Stimulated activated CD4-positive, alpha-beta T cell treated with anti-CD3 and anti-CD28 coated beads, TNF-alpha, amount 100 ng/mL, for 48 hours (primary cell): ENCODE results near the gene GPC6.

Experiments used
- DNase-seq, 3 donors: peaks; one replicate each; pipeline ENCODE4 v3.0.0-alpha.2; 2020; ENCODE audit warnings: low read depth in 3 of 3

GPC6 gene

GRCh38 chr13:94033830-94034642 lies 807.4 kb downstream of the GPC6 start:
- DNase-seq: no peak

- DNase-seq: no peak
These were observed 823.4 kb downstream of the GPC6 start for GRCh38 chr13:94050039-94050438.

DNA sequence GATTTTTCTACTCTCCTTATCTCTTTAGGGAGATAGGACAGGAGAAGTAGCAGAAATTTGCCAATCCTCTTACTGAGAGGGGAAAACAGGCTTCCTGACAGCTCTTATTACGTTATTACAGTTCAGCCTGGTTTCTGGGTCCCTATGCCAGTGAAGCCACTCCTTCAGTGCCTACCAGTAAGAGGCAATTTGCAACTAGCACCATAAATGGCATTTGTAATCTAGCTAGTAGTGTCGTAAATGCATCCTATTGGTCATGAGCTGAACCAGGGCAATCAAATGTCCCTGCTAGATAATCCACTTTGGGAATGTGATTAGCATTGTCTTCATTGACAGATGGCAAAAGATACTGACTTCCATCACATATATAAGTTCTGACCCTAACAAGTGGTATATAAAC lies 824.1 kb downstream of the GPC6 start:
- no peak for DNase-seq

- DNase-seq: no peak
These were observed 827.5 kb downstream of the GPC6 start for GRCh38 chr13:94053986-94054593.

GRCh38 chr13:94056362-94056990 lies 829.9 kb downstream of the GPC6 start:
- no peak for DNase-seq

- no peak for DNase-seq
These were observed 831.1 kb downstream of the GPC6 start for GRCh38 chr13:94057618-94058186.

DNA sequence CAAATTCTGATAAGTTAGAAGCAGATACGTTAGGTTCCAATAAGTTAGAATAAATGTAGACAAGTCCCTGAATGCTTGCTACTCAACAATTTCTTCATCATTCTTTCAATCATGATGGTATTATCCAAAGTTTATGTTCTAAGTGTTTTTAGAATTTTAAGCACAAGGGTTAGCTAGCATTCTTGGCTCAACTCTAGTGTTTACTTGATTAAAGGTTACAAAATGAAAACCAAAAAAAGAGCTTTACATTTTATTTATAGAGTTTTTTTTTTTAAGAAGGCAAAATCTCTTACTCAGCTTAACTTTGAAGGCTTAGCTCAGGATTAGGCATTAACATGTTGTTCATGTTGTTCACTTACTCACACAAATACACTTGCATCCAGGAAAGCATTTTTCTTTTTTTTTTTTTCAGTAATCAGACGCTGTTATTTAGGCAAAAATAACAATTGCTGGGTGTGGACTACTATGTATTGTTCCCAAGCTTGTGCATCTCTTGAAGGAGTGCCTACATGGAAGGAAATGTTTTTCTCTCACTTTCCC lies 832.3 kb downstream of the GPC6 start:
- no peak for DNase-seq

DNA sequence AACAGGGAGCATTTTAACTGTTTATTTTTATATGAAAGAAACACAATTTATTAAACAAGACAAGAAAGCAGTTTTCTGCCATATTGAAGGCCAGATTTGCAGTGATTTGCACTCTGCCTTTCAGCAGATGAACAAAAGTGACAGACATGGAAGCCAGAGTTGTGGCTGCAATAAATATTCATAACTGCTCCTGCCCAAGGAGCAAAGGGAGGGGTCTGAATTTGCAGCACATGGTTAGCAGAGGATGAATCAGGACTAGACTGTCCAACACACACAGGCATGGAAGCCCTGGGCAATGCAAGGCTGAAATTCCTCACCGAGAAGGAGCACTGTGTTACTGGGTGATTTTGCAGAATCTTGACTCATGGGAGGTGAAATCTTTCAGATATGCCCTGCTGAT lies 834.7 kb downstream of the GPC6 start:
- DNase-seq: no peak

DNA sequence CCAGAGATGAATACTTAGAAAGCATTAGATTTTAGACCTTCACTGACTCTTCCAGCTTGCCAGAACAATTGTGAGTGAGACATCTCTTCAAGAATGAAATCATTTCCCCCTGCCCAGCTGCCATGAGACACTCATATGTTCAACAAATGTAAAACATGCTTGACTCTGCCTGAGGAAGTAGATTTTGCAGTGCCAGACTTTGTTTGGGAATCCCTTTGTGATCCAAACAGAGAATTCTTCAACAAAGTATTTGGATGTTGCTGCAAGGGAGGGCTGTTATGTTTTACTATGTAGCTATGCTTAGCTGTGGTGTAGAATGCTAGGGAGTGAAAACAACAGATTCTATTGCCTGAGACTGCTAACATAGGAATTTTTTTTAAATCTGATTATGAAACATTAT lies 836.5 kb downstream of the GPC6 start:
- DNase-seq: no peak

DNA sequence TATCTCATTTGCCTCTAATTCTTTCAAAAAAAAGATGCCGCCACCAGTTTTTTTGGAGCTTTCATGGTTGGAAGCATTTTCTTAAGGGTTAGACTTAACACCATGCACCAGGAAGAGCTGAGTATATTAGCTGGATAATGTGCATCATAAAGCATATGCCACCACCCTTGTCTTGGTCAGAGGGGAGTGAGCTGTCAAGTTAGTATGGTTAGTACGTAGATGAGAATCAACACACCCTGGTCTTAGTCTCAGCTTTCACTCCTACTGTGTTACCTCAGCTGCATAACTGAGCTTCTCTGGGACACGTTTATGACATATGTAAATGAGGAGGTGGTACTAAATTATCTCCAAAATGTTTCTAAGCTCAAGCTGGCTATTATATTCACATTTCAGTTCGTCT lies 837.2 kb downstream of the GPC6 start:
- no peak for DNase-seq

GRCh38 chr13:94065741-94066140 lies 839.1 kb downstream of the GPC6 start:
- no peak for DNase-seq

- no peak for DNase-seq
These were observed 846.6 kb downstream of the GPC6 start for GRCh38 chr13:94073007-94073744.

DNA sequence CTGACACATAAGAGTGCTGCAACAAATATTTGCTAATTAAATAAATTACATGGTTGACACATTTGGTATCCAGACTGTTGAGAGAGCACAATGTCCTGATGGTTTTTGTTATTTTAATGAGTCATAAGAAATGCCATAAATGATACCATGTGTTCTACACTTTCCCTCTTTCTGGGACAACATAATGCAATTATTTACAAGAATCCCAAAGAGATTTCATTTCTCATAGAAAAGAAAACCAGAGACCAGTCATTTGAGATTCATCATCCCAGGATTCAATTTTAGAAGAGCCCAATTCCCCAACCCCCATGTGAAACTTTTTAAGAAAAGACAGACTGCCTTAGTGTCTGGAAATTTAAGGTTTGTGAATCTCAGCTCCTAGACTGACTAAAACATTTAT lies 853.3 kb downstream of the GPC6 start:
- DNase-seq: no peak

DNA sequence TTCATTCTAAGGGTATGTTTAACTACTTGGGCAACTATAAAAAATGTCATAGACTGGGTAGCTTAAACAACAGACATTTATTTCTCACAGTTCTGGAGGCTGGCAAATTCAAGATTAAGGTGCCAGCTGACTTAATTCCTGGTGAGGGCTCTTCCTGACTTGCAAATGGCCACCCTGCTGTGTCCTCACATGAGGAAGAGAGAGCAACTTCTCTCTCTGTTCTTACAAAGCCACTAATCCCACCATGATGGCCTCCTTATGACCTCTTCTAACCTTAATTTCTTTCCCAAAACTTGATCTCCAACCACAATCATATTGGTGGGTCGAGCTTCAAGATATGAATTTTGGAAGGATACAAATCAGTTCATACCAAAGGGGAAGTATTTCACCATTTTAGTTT lies 853.9 kb downstream of the GPC6 start:
- no peak for DNase-seq

- no peak for DNase-seq
These were observed 860.5 kb downstream of the GPC6 start for GRCh38 chr13:94087100-94087499.

DNA sequence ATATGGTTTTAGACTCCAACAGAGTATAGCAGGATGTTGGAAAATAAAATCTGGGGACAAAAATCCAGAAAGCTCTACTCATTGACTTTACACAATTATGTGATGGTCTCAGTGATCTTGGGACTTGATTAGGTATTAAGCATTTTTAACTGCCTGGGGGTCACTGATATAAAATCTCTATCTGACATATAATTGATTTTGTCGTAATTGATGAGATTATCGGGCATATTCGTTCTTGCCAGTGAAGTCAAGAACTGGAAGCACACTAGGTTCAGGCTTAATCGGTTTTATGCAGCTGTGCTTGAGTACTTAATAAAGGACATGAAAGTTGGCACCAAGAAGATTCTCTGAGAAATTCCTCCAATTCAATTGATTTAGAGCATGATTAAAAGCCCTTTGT lies 862.1 kb downstream of the GPC6 start:
- DNase-seq: no peak

GRCh38 chr13:94090773-94091480 lies 864.3 kb downstream of the GPC6 start:
- no peak for DNase-seq

- no peak for DNase-seq
These were observed 867.2 kb downstream of the GPC6 start for GRCh38 chr13:94093652-94094315.

- no peak for DNase-seq
These were observed 883.2 kb downstream of the GPC6 start for GRCh38 chr13:94109715-94110374.

GRCh38 chr13:94112227-94112626 lies 885.6 kb downstream of the GPC6 start:
- no peak for DNase-seq
